ENCODE measurements around the gene PLEK. TPM values are rescaled to one million over a fixed set of nuclear protein-coding genes. Genes with fewer than 3 reads are reported as not detected.
"Not testable (repeated sequence)": the region's sequence is repeated elsewhere in the genome, so short reads cannot be mapped to it uniquely, and the experiment has no call there.

The PLEK gene
- total and polyA plus RNA-seq, 7 donors = 0.89 to 3.9 (median 2.3) TPM

DNA sequence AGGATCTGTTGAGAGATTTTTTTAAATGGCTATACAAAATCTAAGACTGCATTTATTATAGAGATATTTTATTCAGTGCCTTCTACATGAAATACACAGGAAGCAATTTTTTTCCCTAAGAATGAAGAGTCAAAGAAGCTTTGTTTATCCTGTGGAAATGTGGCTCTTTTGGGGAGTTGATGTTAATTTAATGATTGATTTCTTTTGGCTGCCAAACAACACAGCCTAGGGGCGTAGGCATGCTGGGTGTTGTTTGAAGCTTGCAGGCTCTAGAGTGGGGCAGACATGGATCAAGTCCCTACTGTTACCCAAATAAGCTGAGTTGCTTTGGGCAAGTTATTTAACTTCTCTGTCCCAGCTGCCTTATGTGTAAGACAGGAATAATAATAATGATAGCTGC, 21.1 kb upstream of the PLEK start:
- intact Hi-C loops (cut with DNase I) = no loop called here
- Histone ChIP-seq H3K4me1 (no peaks in the 10 kb centered on the region), H3K9me3 (no peaks in the 10 kb centered on the region), H3K27ac (no peak overlapping the region), H3K36me3 (ENCODE audit: insufficient read depth in 1 of 2, low read depth in 1 of 2) (no peaks in the 10 kb centered on the region), H3K4me3 (no peak overlapping the region), H3K27me3 (ENCODE audit: insufficient read depth in 3 of 3, low read length in 2 of 3) (no peaks in the 10 kb centered on the region)
- 67 to 80% (median 68%) methylated on average over 1 of the region's 1 CpG for WGBS, 3 donors
- ATAC-seq (no peak), DNase-seq (no peak)
- TF ChIP-seq, protein P1, sequence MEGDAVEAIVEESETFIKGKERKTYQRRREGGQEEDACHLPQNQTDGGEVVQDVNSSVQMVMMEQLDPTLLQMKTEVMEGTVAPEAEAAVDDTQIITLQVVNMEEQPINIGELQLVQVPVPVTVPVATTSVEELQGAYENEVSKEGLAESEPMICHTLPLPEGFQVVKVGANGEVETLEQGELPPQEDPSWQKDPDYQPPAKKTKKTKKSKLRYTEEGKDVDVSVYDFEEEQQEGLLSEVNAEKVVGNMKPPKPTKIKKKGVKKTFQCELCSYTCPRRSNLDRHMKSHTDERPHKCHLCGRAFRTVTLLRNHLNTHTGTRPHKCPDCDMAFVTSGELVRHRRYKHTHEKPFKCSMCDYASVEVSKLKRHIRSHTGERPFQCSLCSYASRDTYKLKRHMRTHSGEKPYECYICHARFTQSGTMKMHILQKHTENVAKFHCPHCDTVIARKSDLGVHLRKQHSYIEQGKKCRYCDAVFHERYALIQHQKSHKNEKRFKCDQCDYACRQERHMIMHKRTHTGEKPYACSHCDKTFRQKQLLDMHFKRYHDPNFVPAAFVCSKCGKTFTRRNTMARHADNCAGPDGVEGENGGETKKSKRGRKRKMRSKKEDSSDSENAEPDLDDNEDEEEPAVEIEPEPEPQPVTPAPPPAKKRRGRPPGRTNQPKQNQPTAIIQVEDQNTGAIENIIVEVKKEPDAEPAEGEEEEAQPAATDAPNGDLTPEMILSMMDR (IDR thresholded peaks at IDR 0.05) = no peak

GRCh38 chr2:68345129-68345875, 19.8 kb upstream of the PLEK start:
- no peak overlapping the region for H3K4me3 ChIP-seq
- intact Hi-C loops (cut with DNase I) = no loop called here
- no peaks in the 10 kb centered on the region for H3K27me3 ChIP-seq (ENCODE audit: insufficient read depth in 3 of 3, low read length in 2 of 3)
- TF ChIP-seq, protein P1 (IDR thresholded peaks at IDR 0.05) = no peak
- no peak overlapping the region for H3K27ac ChIP-seq
- H3K36me3 ChIP-seq (ENCODE audit: insufficient read depth in 1 of 2, low read depth in 1 of 2) = no peaks in the 10 kb centered on the region
- DNase-seq = no peak
- WGBS, 3 donors = 60 to 71% (median 63%) methylated on average over 9 of the region's 9 CpGs
- peak in 1 of 4 donors; percentile 79 for ATAC-seq
- H3K9me3 ChIP-seq = no peaks in the 10 kb centered on the region
- H3K4me1 ChIP-seq = no peaks in the 10 kb centered on the region

DNA sequence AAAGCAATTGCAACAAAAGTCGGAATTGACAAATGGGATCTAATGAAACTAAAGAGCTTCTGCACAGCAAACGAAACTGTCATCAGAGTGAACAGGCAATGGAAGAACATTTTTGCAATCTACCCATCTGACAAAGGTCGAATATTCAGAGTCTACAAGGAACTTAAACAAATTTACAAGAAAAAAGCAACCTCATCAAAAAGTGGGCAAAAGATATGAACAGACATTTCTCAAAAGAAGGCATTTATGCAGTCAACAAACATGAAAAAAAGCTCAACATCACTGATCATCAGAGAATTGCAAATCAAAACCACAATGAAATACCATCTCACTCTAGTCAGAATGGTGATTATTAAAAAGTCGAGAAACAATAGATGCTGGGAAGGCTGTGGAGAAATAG, 16.0 kb upstream of the PLEK start:
- WGBS, 3 donors = 83 to 92% (median 87%) methylated on average over 4 of the region's 4 CpGs

DNA sequence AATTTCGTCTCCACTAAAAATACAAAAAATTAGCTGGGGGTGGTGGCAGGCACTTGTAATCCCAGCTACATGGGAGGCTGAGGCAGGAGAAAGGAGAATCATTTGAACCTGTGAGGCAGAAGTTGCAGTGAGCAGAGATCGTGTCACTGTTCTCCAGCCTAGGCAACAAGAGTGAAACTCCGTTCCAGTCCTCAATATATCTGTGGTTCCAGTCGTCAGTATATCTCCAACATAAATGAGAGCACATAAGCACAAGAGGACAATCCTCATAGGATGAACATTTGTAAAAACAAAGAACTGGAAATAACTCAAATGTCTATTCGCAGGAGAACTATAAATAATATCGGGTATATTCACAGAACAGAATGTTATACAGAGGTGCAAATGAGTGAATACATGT, 13.1 kb upstream of the PLEK start:
- H3K4me1 ChIP-seq = no peaks in the 10 kb centered on the region
- TF ChIP-seq, protein P1 (IDR thresholded peaks at IDR 0.05) = no peak
- H3K9me3 ChIP-seq = no peaks in the 10 kb centered on the region
- no peak overlapping the region for H3K4me3 ChIP-seq
- WGBS, 3 donors = 71 to 82% (median 79%) methylated on average over 6 of the region's 6 CpGs
- intact Hi-C loops (cut with DNase I) = no loop called here
- H3K27me3 ChIP-seq (ENCODE audit: insufficient read depth in 3 of 3, low read length in 2 of 3) = no peaks in the 10 kb centered on the region
- no peak for DNase-seq
- no peak overlapping the region for H3K27ac ChIP-seq
- H3K36me3 ChIP-seq (ENCODE audit: insufficient read depth in 1 of 2, low read depth in 1 of 2) = no peaks in the 10 kb centered on the region
- no peak for ATAC-seq

More for the DNA sequence above, 16.0 kb upstream of the PLEK start:
- ATAC-seq; H3K27me3 ChIP-seq (ENCODE audit: insufficient read depth in 3 of 3, low read length in 2 of 3); H3K9me3 ChIP-seq; H3K36me3 ChIP-seq (ENCODE audit: insufficient read depth in 1 of 2, low read depth in 1 of 2); H3K4me1 ChIP-seq; DNase-seq; H3K27ac ChIP-seq; intact Hi-C loops (cut with DNase I); H3K4me3 ChIP-seq: not testable (repeated sequence)

DNA sequence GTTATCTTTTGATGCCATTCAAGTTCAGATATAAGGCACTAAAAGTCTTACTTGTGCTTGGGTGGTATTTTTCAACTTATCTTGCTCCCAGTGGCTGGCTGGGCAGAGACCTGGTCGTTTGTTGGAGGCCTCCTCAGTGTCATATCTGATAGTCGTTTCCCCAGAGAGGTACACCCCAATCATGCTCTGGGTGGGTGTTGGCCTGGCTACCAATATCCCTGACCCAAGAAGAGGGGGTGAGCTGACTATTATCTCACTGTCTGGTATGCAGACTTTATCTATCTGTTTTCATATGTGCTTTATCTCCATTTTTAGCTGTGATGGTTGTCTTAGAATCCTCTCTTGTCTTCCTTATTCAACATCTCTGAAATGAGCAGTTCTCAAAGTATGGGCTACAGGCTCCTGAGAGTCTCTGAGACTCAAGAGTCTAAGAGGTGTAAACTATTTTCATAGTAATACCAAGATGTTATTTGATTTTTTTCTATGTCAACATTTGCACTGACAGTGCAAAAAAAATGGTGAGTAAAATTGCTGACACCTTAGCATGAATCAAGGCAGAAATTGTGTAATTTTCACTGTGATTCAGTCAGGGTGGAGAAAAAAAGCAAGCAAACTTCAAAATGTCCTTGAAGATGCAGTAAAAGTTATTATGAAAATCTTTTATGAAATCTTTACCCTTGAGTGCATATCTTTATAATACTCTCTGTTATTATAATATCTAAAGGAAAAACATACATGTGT, 12.3 kb upstream of the PLEK start:
- 44 to 58% (median 45%) methylated on average over 2 of the region's 2 CpGs for WGBS, 3 donors
- intact Hi-C loops (cut with DNase I) = no loop called here
- no peaks in the 10 kb centered on the region for H3K9me3 ChIP-seq

More for the DNA sequence above, 12.3 kb upstream of the PLEK start:
- Histone ChIP-seq H3K27ac (no peak overlapping the region), H3K36me3 (ENCODE audit: insufficient read depth in 1 of 2, low read depth in 1 of 2) (no peaks in the 10 kb centered on the region), H3K4me3 (no peak overlapping the region), H3K27me3 (ENCODE audit: insufficient read depth in 3 of 3, low read length in 2 of 3) (no peaks in the 10 kb centered on the region), H3K4me1 (no peaks in the 10 kb centered on the region)
- DNase-seq = no peak
- TF ChIP-seq, protein P1 (IDR thresholded peaks at IDR 0.05) = no peak
- no peak for ATAC-seq

All from psoas muscle (tissue), 8 donors.